ENCODE data around the gene APAF1. TPM values are rescaled to one million over a fixed set of nuclear protein-coding genes. Genes with fewer than 3 reads are reported as not detected.
"Not testable (repeated sequence)": the region's sequence is repeated elsewhere in the genome, so short reads cannot be mapped to it uniquely, and the experiment has no call there.

The APAF1 gene
- total and polyA plus RNA-seq, 5 experiments from 2014 or later: 5.2 to 26.1 (median 9.5) TPM

DNA sequence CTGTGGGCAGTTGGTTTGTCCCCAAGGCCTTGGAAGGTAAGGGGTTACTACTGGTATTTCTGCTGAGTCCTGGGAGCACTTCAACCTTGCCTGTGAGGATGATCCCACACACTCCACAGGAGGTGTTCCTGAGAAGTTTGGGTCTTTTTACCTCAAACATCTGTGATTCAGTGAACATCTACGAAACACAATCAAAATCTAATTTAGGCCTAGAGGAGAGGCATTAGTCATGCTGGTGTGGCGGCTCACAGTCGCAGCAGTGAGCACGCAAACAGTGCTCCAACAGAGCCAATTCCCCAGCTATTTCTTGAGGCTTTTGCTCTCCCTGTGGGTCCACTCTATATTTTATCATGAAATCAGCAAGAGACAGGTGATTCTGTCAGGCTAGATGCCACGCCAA, 107.6 kb downstream of the APAF1 start:
- H3K36me3 Mint-ChIP-seq: peaks cover 0 to 4% (median 0%) of the 10 kb centered on the region in 3 donors
- POLR2A ChIA-PET: no interaction called here
- DNase-seq (no peak), ATAC-seq (no peak)
- H3K4me1 Mint-ChIP-seq: peaks cover 0 to 1% (median 0%) of the 10 kb centered on the region in 4 donors
- no peaks in the 10 kb centered on the region for H3K9me3 Mint-ChIP-seq
- H3K27ac Mint-ChIP-seq: no peak overlapping the region
- H3K27me3 Mint-ChIP-seq: peaks cover 8 to 29% (median 25%) of the 10 kb centered on the region in 5 donors
- no peak overlapping the region for H3K4me3 Mint-ChIP-seq

DNA sequence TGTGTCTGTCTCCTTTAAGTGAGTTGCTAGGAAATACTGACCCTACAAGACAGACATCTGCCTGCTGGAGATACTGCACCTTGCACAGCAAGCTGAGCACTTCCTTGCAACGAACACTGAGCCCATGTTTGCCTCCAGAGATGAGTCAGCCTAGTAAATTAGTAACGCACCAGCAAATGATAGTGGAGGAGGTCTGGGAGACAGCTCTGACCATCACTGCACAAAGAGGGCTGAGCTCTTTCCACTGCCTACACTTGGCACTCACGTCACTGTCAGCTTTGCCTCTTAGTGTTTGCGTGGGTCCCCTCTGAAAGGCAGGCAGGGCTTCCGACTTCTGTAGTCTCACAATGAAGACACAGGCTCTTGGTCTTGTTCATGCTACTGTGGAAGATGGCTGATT, 109.0 kb downstream of the APAF1 start:
- DNase-seq (no peak), ATAC-seq (no peak)
- Mint-ChIP-seq H3K4me1 (peaks cover 0 to 1% (median 0%) of the 10 kb centered on the region in 4 donors), H3K4me3 (no peak overlapping the region), H3K36me3 (peaks cover 0 to 4% (median 0%) of the 10 kb centered on the region in 3 donors), H3K27me3 (peaks cover 5 to 21% (median 15%) of the 10 kb centered on the region in 5 donors), H3K9me3 (no peaks in the 10 kb centered on the region), H3K27ac (no peak overlapping the region)
- POLR2A ChIA-PET: no interaction called here

DNA sequence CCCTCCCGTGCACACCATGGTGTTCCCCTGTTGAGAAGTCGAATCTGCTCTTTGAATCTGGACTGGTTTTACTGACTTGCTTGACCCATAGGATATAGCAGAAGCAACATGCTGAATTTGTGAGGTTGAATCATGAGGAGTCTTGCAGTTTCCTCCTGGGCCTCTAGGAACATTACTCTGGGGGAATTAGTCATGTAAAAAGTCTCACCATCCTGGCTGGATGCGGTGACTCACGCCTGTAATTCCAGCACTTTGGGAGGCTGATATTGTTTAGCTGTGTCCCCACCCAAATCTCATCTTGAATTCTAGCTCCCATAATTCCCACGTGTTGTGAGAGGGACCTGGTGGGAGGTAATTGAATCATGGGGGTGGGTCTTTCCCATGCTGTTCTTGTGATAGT, 110.8 kb downstream of the APAF1 start:
- peak overlapping the region in 1 of 10 donors; percentile 20 for H3K4me3 Mint-ChIP-seq
- H3K27me3 Mint-ChIP-seq, H3K9me3 Mint-ChIP-seq, H3K4me1 Mint-ChIP-seq, H3K36me3 Mint-ChIP-seq, DNase-seq, H3K27ac Mint-ChIP-seq, ATAC-seq: not testable (repeated sequence)
- POLR2A ChIA-PET: interaction anchor here (0.7 kb wide), 1 partner anchor 25 kb away, joined by 6 read pairs; no protein-coding TSS in a partner anchor

DNA sequence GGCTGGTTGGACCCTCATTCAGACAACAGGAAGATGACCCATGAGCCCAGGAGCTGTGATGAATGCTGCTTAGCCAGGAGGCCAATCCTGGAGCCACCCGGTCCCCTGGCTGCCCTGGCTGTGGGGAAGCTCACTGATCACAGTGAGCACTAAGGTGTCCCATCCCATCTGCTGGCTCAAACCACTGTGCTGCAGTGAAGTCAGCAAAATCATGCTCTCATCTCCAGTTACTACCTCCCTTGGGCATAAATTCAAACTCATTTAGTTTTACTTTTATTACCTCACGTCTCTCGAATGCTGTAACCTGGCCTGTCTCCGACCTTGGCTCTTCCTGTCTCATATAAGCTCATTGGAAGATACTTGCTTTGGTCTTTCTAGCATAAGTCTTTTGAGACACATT, 112.4 kb downstream of the APAF1 start:
- H3K4me1 Mint-ChIP-seq: no peaks in the 10 kb centered on the region
- ATAC-seq (no peak), DNase-seq (no peak)
- peaks cover 0 to 4% (median 0%) of the 10 kb centered on the region in 3 donors for H3K36me3 Mint-ChIP-seq
- H3K9me3 Mint-ChIP-seq: no peaks in the 10 kb centered on the region
- H3K27ac Mint-ChIP-seq: no peak overlapping the region
- H3K4me3 Mint-ChIP-seq: no peak overlapping the region
- H3K27me3 Mint-ChIP-seq: peaks cover 4 to 9% (median 7%) of the 10 kb centered on the region in 5 donors
- POLR2A ChIA-PET: no interaction called here

DNA sequence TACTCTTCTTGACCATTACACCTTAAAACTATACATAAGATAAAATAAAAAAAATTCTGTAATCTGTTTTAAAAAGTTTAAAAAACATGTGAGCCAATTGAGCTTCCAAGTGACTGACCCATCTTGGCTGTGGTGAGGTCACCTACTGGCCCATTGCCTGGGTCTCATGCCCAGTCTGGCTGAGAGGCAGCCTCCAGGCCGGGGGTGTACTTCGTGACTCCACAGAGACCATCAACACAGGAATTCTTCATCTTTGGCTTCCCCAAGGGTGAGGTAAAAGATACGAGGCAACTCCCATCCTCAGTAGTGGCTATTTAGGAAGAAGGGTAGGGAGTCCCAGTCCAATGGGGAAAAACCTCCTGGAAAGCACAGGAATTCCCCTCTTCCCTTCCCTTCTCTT, 113.2 kb downstream of the APAF1 start:
- H3K4me1 Mint-ChIP-seq: no peaks in the 10 kb centered on the region
- no peaks in the 10 kb centered on the region for H3K9me3 Mint-ChIP-seq
- no peak overlapping the region for H3K27ac Mint-ChIP-seq
- H3K27me3 Mint-ChIP-seq: peaks cover 2 to 12% (median 5%) of the 10 kb centered on the region in 5 donors
- ATAC-seq (no peak), DNase-seq (no peak)
- no peak overlapping the region for H3K4me3 Mint-ChIP-seq
- peaks cover 0 to 4% (median 0%) of the 10 kb centered on the region in 3 donors for H3K36me3 Mint-ChIP-seq
- POLR2A ChIA-PET: no interaction called here

DNA sequence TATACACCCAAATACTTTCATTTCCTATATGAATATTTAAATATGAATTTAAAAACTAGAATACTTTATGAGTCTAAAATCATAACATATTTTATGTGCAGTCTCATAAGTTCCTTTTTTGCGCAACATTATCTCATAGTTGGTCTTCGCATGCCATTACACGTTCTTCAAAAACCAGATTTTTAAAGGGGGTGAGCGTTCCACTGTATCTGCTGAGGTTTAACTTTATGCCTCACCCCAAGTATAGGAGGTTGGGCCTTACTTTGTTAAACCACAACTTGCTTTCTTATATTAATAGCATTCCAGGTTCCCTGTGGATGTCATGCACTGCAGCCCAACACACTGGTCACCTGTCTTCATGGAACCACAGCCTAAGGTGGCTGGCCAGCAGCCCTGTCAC, 118.6 kb downstream of the APAF1 start:
- POLR2A ChIA-PET: no interaction called here
- no peaks in the 10 kb centered on the region for H3K9me3 Mint-ChIP-seq
- no peaks in the 10 kb centered on the region for H3K4me1 Mint-ChIP-seq
- H3K4me3 Mint-ChIP-seq: no peak overlapping the region
- DNase-seq (no peak), ATAC-seq (no peak)
- H3K36me3 Mint-ChIP-seq: no peaks in the 10 kb centered on the region
- peaks cover 0 to 12% (median 6%) of the 10 kb centered on the region in 5 donors for H3K27me3 Mint-ChIP-seq
- no peak overlapping the region for H3K27ac Mint-ChIP-seq

DNA sequence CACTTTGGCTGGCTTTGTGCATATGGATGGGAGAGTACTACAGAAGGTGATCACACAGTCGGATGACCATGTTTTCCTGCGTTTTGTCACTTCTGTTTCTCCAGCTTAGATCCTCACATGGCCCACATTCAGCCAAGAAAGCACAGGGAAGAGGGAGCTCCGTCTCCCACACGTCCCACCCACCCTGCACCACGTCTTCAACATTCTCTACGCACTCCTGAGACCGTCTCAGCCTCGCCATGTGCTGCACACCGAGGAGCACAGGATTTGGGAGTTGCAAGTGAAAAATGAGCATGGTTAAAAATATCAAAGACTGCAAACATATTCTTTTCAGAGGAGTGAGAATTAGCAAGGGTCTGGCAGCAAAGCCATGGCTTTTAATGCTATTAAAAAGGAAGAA, 122.2 kb downstream of the APAF1 start:
- ATAC-seq (no peak), DNase-seq (no peak)
- H3K36me3 Mint-ChIP-seq: no peaks in the 10 kb centered on the region
- H3K27me3 Mint-ChIP-seq: peaks cover 0 to 7% (median 4%) of the 10 kb centered on the region in 5 donors
- H3K4me3 Mint-ChIP-seq: no peak overlapping the region
- H3K9me3 Mint-ChIP-seq: peaks cover 0 to 4% (median 0%) of the 10 kb centered on the region in 9 donors
- H3K4me1 Mint-ChIP-seq: no peaks in the 10 kb centered on the region
- POLR2A ChIA-PET: no interaction called here
- no peak overlapping the region for H3K27ac Mint-ChIP-seq

DNA sequence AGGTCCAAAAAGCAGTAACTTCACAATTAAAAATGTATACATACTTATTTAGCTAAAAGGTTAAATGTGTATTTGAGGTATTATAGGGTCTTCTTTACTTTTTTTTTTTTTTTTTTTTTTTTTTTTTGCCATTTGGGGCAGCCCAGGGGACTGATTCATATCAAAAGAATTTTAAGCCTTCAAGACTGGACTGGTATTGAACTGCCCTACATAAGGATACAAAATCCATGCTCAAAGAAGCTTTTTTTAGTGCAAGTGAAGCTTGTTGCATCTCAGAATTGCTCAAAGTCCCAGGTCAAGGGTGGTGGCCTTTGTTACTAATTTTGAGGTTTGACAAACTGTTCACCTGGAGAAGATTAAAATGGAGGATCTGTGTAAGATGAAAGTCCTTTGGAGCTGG, 124.0 kb downstream of the APAF1 start:
- Mint-ChIP-seq H3K4me1 (no peaks in the 10 kb centered on the region), H3K27me3 (peaks cover 0 to 6% (median 1%) of the 10 kb centered on the region in 5 donors), H3K36me3 (no peaks in the 10 kb centered on the region), H3K27ac (no peak overlapping the region), H3K9me3 (peaks cover 0 to 8% (median 0%) of the 10 kb centered on the region in 9 donors), H3K4me3 (no peak overlapping the region)
- POLR2A ChIA-PET: no interaction called here
- DNase-seq (no peak), ATAC-seq (no peak)

DNA sequence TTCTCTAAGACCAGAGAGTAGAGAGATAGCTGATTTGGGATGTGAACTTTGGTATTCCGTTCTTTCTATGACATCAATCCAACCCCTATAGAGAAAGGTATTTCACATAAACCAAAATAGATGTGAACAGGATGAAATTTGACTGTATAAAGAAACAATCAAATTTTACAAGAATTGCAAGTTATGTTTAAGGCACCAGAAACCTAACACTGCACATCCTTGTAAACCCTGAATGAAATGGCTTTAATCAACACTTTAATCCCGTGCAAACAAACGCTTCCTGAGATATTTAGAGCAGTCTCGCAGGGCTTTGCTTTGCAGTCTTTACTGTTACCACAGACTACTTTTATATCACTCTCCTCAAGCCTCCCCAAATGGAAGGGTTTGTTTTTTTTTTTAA, 125.1 kb downstream of the APAF1 start:
- POLR2A ChIA-PET: no interaction called here
- DNase-seq (no peak), ATAC-seq (no peak)
- Mint-ChIP-seq H3K4me3 (no peak overlapping the region), H3K27ac (no peak overlapping the region), H3K27me3 (peaks cover 0 to 6% (median 0%) of the 10 kb centered on the region in 5 donors), H3K9me3 (peaks cover 0 to 8% (median 0%) of the 10 kb centered on the region in 9 donors), H3K4me1 (no peaks in the 10 kb centered on the region), H3K36me3 (no peaks in the 10 kb centered on the region)

DNA sequence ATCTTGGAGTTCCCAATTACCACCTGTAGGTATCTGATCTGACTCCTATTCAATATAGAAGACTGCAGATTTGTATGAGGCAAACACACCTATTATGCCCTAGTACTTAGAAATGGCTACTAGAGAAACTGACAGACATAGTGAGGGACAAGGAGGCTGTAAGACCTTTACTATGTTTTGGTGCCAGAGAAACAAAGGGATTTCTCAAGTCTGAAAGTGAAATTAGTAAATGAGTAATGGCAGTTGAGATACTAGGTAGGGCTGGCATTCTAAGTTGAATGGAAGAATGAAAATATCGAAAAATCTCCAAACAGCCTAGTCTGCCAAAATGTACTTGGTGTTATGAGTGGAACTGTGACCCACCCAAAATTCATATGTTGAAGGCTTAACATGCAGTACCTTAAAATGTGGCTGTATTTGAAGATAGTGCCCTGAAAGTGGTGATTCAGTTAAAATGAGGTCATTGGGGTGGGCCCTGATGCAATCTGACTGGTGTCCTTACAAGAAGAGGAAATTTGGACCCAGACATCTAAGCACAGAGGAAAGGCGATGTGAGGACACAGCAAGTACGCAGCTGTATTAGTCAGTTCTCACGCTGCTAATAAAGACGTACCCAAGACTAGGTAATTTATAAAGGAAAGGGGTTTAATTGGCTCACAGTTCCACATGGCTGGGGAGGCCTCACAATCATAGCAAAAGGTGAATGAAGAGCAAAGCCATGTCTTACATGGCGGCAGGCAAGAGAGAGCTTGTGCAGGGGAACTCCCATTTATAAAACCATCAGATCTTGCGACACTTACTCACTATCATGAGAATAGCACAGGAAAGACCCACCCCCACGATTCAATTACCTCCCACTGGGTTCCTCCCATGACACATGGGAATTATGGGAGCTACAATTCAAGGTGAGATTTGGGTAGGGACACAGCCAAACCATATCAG, 127.0 kb downstream of the APAF1 start:
- Mint-ChIP-seq H3K27ac (no peak overlapping the region), H3K4me1 (no peaks in the 10 kb centered on the region), H3K4me3 (no peak overlapping the region), H3K27me3 (peaks cover 0 to 2% (median 0%) of the 10 kb centered on the region in 5 donors), H3K36me3 (no peaks in the 10 kb centered on the region), H3K9me3 (peaks cover 0 to 8% (median 0%) of the 10 kb centered on the region in 9 donors)
- POLR2A ChIA-PET: no interaction called here
- ATAC-seq: no peak
- no peak for DNase-seq

DNA sequence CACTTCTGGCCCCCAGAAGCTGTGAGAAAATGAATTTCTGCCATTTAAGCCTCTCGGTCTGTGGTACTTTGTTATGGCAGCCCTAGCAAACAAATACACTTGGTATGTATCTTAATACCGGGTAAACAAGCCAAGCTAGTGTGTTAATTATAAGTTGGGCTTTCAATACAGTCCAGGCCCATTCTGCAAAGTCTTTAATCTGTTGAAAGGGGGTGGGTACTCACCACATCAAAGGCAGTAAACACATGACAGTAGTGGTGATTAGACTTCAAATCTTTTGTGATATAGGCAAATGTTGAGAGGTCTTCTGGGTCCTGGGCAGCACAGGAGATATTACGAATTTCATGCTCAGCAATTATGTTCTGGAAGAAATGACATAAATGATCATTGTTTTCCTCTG, 127.7 kb downstream of the APAF1 start:
- Mint-ChIP-seq H3K4me3 (no peak overlapping the region), H3K4me1 (no peaks in the 10 kb centered on the region), H3K9me3 (peaks cover 0 to 8% (median 0%) of the 10 kb centered on the region in 9 donors), H3K27ac (no peak overlapping the region), H3K36me3 (no peaks in the 10 kb centered on the region), H3K27me3 (peaks cover 0 to 4% (median 1%) of the 10 kb centered on the region in 5 donors)
- POLR2A ChIA-PET: no interaction called here
- no peak for DNase-seq
- no peak for ATAC-seq

DNA sequence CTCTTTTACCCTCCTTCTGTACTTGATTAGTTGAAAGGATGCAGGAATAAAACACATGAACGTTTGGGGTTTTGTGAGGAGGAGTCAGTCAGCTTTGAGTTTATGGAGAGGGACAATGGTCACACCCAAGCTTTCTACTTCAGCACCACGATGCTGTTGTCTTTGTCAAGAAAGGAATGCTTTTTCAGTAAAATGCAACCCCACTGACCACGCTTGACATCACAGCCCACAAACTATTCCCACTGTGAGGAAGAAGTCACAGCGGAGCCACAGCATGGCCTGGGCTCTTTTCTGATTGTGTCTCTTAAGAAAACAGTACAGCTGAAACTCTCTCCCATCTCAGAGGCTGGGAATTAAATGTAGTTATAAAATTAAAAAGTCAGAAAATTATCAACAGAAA, 135.2 kb downstream of the APAF1 start:
- no peak for DNase-seq
- H3K4me3 Mint-ChIP-seq: no peak overlapping the region
- H3K9me3 Mint-ChIP-seq: no peaks in the 10 kb centered on the region
- POLR2A ChIA-PET: no interaction called here
- no peak overlapping the region for H3K27ac Mint-ChIP-seq
- H3K4me1 Mint-ChIP-seq: no peaks in the 10 kb centered on the region
- peaks cover 16 to 20% (median 19%) of the 10 kb centered on the region in 5 donors for H3K27me3 Mint-ChIP-seq
- H3K36me3 Mint-ChIP-seq: no peaks in the 10 kb centered on the region
- ATAC-seq: no peak

DNA sequence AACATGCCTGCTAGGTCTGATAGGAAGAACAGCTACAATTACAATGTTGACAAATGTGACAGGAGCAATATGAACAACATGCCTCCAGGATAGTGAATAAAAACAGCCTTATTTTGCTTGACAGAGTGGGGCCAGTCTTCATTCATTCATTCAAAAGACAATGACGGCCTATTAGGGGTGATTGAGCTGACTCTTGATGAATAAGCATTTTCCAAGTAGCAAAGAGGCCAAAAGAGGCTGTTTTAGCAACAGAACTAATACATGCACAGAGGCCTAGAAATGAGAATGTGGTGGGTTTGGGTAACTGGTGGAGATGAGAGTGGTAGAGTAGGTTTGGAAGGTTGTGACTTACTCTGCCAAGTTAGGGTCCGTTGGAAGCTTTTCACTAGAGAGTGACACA, 138.3 kb downstream of the APAF1 start:
- H3K9me3 Mint-ChIP-seq: no peaks in the 10 kb centered on the region
- ATAC-seq (no peak), DNase-seq (no peak)
- H3K27ac Mint-ChIP-seq: peak overlapping the region in 1 of 10 donors; percentile 9
- no peaks in the 10 kb centered on the region for H3K4me1 Mint-ChIP-seq
- H3K36me3 Mint-ChIP-seq: no peaks in the 10 kb centered on the region
- POLR2A ChIA-PET: no interaction called here
- no peak overlapping the region for H3K4me3 Mint-ChIP-seq
- peaks cover 15 to 29% (median 19%) of the 10 kb centered on the region in 5 donors for H3K27me3 Mint-ChIP-seq

Measured in naive thymus-derived CD8-positive, alpha-beta T cell (primary cell).